MG63 (cell line): ENCODE data around the gene DUS1L. TPM values are rescaled to one million over a fixed set of nuclear protein-coding genes. Genes with fewer than 3 reads are reported as not detected.

ENCODE experiments used
- DNase-seq: peaks from one replicate; pipeline ENCODE4 v3.0.0-alpha.2; 2020
- H3K27me3 ChIP-seq: fragments of 250-450 bp; sonication (Bioruptor Pico); 2 replicates; pipeline ENCODE4 v1.5.1; 2020; ENCODE audit warnings: mild to moderate bottlenecking, moderate library complexity
- H3K36me3 ChIP-seq: fragments of 250-450 bp; sonication (Bioruptor Pico); 2 replicates; pipeline ENCODE4 v1.5.1; 2020; ENCODE audit warnings: mild to moderate bottlenecking, moderate library complexity
- H3K4me3 ChIP-seq: fragments of 250-450 bp; sonication (Bioruptor Pico); 2 replicates; pipeline ENCODE4 v1.5.1; 2020; ENCODE audit warnings: mild to moderate bottlenecking, moderate library complexity
- H3K9me3 ChIP-seq: fragments of 250-450 bp; sonication (Bioruptor Pico); 2 replicates; pipeline ENCODE4 v1.5.1; 2020; ENCODE audit warnings: mild to moderate bottlenecking, moderate library complexity
- total RNA-seq: library from RNA; depleted of rRNA; stranded (reverse); fragments of >200 nt; shearing (Covaris generic); gene quantifications from 2 replicates; pipeline ENCODE4 v1.2.3, GENCODE V29; 2014; ENCODE audit warnings: low replicate concordance

Gene DUS1L
- total RNA-seq, 1 experiment from 2014 or later, result 104 TPM

- H3K36me3 ChIP-seq, result peaks cover 21% of the 10 kb centered on the region
- peak; percentile 62 for DNase-seq
- H3K9me3 ChIP-seq, result no peaks in the 10 kb centered on the region
- H3K4me3 ChIP-seq, result no peak overlapping the region
- H3K27me3 ChIP-seq, result no peaks in the 10 kb centered on the region
These were observed 45.7 kb downstream of the DUS1L start for GRCh38 chr17:82019690-82020571.

DNA sequence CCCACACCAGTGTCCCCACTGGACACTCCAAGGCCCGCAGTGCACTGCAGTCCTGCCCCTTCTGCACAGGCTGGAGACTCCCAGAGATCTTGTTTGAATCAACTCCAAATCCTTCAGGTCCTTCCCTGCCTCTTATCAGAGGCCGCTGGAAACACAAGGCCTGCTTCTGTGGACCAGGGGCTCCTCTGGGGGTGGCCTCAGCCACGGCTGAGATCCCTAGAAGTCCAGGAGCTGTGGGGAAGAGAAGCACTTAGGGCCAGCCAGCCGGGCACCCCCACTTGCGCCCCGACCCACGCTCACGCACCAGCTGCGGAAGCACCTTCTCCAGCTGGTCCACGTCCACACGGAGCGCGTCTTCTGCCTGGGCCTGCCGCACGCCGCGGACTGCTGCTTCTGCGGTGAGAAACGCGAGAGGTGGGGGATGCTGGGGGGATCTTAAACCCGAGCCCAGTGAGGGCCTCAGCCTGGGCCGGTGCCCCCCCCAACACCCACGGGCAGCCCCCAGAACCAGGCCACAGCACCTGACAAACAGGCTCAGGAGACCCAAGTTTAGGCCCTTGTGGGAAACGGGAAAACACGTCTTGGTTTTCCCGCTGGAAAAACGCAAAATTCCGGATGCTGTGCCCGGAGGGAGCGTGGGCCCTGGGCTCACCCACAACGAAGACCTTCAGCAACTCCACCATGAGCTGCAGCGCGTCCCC is 46.5 kb downstream of the DUS1L start:
- DNase-seq, result no peak
- peaks cover 21% of the 10 kb centered on the region for H3K36me3 ChIP-seq
- no peak overlapping the region for H3K4me3 ChIP-seq
- no peaks in the 10 kb centered on the region for H3K27me3 ChIP-seq
- no peaks in the 10 kb centered on the region for H3K9me3 ChIP-seq

DNA sequence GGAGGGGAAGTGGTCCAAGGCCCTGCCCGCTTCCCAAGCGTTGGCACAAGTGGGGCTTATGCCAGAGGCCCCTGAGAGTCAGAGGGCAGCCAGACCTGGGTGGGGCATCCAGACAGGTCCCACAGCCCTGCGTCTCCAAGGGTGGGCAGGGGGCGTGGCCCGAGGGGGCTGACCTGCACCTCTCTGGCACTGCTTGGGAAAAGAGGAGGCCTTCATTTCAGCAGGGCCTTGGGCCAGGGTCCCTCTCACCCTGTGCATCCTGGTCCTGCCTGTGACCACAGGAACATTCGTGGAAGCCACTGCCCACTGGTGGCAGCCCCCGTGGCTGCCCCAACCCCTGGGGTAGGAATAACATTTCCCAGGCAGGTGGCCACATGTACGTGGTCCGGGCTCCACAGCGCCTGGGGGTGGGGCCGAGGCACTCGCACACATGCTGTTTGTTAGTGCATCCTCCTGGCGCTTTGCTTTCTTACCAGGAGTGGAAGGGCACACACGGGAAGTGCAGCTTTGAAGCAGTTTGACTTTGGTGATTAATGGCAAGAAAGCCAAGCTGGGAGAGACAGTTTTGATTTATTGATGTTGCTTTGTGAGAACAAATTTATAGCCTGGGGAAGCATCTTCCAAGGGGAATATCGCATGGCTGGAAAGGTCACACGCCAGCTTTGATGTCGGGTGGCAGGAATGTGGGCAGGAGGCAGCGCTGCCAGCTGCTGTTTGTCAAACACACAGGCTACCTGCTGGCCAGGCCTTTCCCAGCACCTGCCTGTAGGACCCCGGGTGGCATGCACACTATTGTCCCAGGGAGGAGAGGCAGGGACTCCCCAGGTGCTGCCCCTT is 47.2 kb downstream of the DUS1L start:
- no peak for DNase-seq
- no peaks in the 10 kb centered on the region for H3K27me3 ChIP-seq
- H3K36me3 ChIP-seq, result peaks cover 21% of the 10 kb centered on the region
- no peaks in the 10 kb centered on the region for H3K9me3 ChIP-seq
- no peak overlapping the region for H3K4me3 ChIP-seq

- no peak for DNase-seq
- Histone ChIP-seq H3K4me3 (no peak overlapping the region), H3K9me3 (no peaks in the 10 kb centered on the region), H3K27me3 (no peaks in the 10 kb centered on the region), H3K36me3 (peaks cover 21% of the 10 kb centered on the region)
These were observed 47.9 kb downstream of the DUS1L start for GRCh38 chr17:82017612-82018151.

GRCh38 chr17:82016875-82017459 is 48.6 kb downstream of the DUS1L start:
- Histone ChIP-seq H3K27me3 (no peaks in the 10 kb centered on the region), H3K4me3 (no peak overlapping the region), H3K36me3 (peaks cover 21% of the 10 kb centered on the region), H3K9me3 (no peaks in the 10 kb centered on the region)
- no peak for DNase-seq

- DNase-seq, result no peak
- Histone ChIP-seq H3K36me3 (peaks cover 21% of the 10 kb centered on the region), H3K4me3 (no peak overlapping the region), H3K9me3 (no peaks in the 10 kb centered on the region), H3K27me3 (no peaks in the 10 kb centered on the region)
These were observed 49.3 kb downstream of the DUS1L start for GRCh38 chr17:82016061-82016874.

- H3K36me3 ChIP-seq, result peaks cover 21% of the 10 kb centered on the region
- no peak overlapping the region for H3K4me3 ChIP-seq
- no peak for DNase-seq
- no peaks in the 10 kb centered on the region for H3K27me3 ChIP-seq
- no peaks in the 10 kb centered on the region for H3K9me3 ChIP-seq
These were observed 50.2 kb downstream of the DUS1L start for GRCh38 chr17:82015311-82015971.

GRCh38 chr17:82014971-82015310 is 50.7 kb downstream of the DUS1L start:
- Histone ChIP-seq H3K9me3 (no peaks in the 10 kb centered on the region), H3K4me3 (no peak overlapping the region), H3K27me3 (no peaks in the 10 kb centered on the region), H3K36me3 (peaks cover 19% of the 10 kb centered on the region)
- no peak for DNase-seq

GRCh38 chr17:82014432-82014831 is 51.2 kb downstream of the DUS1L start:
- no peak for DNase-seq
- Histone ChIP-seq H3K36me3 (peaks cover 16% of the 10 kb centered on the region), H3K27me3 (no peaks in the 10 kb centered on the region), H3K9me3 (no peaks in the 10 kb centered on the region), H3K4me3 (no peak overlapping the region)

DNA sequence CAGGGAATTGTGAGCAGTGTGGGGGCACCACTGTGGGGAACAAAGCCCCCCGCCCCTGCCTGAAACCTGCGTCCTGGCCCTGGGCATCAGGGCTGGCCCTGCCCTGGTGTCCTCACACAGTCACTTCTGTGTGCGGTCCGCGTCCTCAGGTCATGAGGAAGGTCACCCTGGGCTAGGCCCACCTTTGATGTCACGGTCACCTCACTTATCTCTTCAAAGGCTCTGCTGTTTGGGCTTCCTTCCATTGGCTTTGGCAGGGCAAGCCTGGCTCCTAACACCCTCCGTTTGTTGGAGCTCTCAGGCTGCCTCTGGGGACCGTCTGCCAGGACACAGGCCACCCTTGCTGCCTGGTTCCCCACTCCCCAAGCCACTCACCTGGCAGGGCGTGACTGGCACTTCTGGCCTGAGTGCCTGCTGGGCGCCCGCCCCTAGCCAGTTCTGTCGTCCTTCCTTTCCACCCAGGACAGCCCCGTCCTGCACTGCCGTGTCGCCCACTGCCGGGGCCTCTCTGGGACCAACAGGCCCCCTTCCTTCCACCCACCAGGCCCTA is 51.8 kb downstream of the DUS1L start:
- H3K9me3 ChIP-seq, result no peaks in the 10 kb centered on the region
- no peaks in the 10 kb centered on the region for H3K27me3 ChIP-seq
- no peak for DNase-seq
- no peak overlapping the region for H3K4me3 ChIP-seq
- peaks cover 12% of the 10 kb centered on the region for H3K36me3 ChIP-seq

GRCh38 chr17:82013341-82013740 is 52.3 kb downstream of the DUS1L start:
- DNase-seq, result no peak
- Histone ChIP-seq H3K9me3 (no peaks in the 10 kb centered on the region), H3K4me3 (no peak overlapping the region), H3K27me3 (no peaks in the 10 kb centered on the region), H3K36me3 (peaks cover 7% of the 10 kb centered on the region)

DNA sequence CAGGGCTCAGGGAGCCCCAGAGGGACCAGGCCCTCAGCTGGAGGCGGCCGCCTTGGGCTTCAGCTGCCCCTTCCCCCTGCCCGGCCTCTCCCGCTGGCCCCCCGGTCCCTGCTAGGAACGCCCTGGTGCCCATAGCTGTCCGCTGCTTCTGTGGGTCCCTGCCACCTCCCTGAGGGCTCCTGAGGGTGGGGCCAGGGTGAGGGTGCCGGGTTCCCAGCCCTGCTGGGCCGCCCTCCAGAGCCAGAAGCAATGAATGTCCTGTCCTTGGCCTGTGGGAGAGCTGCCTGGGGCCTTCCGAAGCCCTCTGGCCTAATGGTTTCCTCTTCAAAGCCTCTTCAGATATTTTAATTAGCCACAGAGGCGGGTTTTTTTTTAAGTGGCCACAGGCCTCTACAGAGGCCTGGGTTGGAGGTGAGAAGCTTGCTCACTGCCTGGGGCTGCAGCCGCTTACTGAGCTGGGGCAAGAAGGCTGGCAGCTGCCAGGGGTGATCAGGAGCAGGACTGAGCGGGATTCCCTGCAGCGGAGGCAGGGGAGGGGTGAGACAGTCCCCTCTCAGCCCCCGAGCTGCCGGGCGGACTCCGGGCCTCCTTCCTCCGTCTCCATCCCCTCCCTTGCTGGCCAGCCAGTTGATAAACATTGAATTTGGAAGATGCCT is 52.8 kb downstream of the DUS1L start:
- Histone ChIP-seq H3K27me3 (no peaks in the 10 kb centered on the region), H3K4me3 (no peak overlapping the region), H3K36me3 (peaks cover 3% of the 10 kb centered on the region), H3K9me3 (no peaks in the 10 kb centered on the region)
- DNase-seq, result no peak

DNA sequence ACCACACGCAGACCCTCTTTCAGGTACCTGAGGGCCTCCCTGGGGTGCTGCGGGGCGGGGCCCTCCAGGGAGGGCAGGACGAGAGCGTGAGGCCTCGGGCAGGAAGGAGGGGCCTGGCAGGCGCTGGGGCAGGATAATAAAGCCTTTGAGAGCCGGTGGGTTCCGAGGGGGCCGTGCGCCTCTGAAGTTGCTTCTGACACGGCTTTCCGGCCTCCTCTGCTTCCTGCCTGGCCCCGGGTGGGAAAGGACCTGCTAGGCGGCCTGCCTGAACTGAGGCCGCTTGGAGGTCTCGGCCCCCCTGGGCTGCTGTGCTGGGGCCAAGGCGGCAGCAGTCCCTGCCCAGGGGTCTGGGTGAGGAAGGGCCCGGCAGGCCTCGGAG is 53.4 kb downstream of the DUS1L start:
- Histone ChIP-seq H3K4me3 (no peak overlapping the region), H3K9me3 (no peaks in the 10 kb centered on the region), H3K36me3 (peaks cover under 1% of the 10 kb centered on the region; the same call in 1 of the 2 replicates), H3K27me3 (no peaks in the 10 kb centered on the region)
- no peak for DNase-seq

DNA sequence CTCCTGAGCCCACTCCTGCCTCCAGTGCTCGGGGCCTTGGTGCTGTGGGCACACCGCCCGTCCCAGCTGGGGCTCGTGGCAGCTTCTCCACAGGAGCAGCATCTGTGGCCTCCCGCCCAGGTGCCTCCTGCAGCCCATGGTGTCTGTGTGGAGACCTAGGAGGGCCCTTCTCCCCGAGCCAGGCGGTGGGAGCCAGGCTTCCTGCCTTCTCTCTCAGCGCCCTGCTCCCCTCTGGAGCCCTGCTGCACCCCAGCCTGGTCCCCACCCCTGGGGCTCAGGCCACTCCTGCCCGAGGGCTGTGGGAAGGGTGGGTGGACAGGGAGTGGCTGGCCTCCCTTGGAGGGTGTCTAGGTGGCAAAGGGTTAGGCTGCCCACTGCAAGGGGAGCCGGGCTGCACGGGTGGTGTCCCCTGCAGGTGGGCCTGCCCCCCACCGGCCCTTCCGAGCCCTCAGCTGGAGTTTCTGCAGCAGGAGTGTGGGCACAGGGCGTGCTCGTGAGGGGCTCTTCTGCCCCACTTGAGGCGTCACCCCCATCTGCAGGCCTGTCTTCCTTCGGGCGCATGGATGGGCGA is 53.9 kb downstream of the DUS1L start:
- no peak overlapping the region for H3K4me3 ChIP-seq
- H3K9me3 ChIP-seq, result no peaks in the 10 kb centered on the region
- no peak for DNase-seq
- H3K36me3 ChIP-seq, result peaks cover 6% of the 10 kb centered on the region
- H3K27me3 ChIP-seq, result no peaks in the 10 kb centered on the region
